Measurements from ENCODE around the gene ACADVL.
A peak's percentile ranks its signal among the peaks of the same experiment; 100 is the strongest.

The ACADVL gene

DNA sequence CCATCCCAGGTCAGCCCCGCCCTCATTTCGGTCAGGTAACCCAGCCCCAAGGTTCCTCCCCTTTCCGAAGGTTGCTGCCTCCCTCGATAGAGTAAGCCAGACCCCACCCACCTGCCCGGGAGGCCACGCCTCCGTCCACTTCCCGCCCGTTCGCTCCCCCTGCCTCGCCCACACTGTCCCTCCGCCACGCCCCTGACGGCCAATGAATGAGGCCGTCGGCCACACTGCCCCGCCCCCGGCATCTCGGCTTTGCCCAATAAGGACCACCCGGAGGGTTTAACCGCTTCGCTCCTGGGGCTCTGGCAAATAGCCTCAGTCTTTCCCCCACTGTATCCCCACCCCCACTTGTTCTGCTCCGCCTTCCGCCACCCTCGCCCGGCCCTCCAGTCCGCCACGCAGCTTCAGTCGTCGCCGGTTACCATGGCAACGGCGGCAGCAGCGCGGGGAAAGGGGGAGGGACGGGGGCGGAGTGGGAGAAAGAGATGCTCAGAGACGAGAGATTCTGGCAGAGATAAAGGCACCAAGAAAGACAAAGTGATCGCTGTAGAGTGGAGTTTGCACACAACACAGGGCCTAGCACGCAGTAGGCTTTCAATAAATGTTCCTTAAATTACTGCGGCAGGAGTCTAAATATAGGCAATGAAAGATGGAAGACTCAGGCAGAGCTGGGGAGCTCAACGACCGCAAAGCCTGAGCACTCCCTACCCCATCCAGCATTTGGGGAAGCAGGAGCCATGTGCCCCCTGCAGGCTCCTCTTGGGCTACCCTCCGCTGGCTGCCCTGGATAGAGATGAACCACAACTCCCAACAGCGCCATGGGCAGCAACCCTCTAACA, 5.2 kb upstream of the ACADVL start:
- H3F3A ChIP-seq (ENCODE audit: control insufficient read depth, insufficient read depth): peaks cover 12% of the 10 kb centered on the region
- no peaks in the 10 kb centered on the region for H3K9me2 ChIP-seq (replicated peaks; ENCODE audit: control insufficient read depth, low read length)
- no peaks in the 10 kb centered on the region for H3K36me3 ChIP-seq (ENCODE audit: control insufficient read depth, low read length)
- no peaks in the 10 kb centered on the region for H3K27me3 ChIP-seq (ENCODE audit: control insufficient read depth, low read length)
- H4K20me1 ChIP-seq (ENCODE audit: control insufficient read depth, insufficient read depth, low read depth, low read length): no peaks in the 10 kb centered on the region; the same call in 1 of the 2 replicates
- peaks cover 55% of the 10 kb centered on the region for H3K4me1 ChIP-seq (ENCODE audit: control insufficient read depth, low read length)
- H3K4me3 ChIP-seq (ENCODE audit: low read length): peak overlapping the region; percentile 73
- no peaks in the 10 kb centered on the region for H3K9me3 ChIP-seq (ENCODE audit: control insufficient read depth, insufficient read depth, low read length)
- TF ChIP-seq, protein P1, sequence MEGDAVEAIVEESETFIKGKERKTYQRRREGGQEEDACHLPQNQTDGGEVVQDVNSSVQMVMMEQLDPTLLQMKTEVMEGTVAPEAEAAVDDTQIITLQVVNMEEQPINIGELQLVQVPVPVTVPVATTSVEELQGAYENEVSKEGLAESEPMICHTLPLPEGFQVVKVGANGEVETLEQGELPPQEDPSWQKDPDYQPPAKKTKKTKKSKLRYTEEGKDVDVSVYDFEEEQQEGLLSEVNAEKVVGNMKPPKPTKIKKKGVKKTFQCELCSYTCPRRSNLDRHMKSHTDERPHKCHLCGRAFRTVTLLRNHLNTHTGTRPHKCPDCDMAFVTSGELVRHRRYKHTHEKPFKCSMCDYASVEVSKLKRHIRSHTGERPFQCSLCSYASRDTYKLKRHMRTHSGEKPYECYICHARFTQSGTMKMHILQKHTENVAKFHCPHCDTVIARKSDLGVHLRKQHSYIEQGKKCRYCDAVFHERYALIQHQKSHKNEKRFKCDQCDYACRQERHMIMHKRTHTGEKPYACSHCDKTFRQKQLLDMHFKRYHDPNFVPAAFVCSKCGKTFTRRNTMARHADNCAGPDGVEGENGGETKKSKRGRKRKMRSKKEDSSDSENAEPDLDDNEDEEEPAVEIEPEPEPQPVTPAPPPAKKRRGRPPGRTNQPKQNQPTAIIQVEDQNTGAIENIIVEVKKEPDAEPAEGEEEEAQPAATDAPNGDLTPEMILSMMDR (IDR thresholded peaks at IDR 0.05; ENCODE audit: low read depth, low read length, poor library complexity, severe bottlenecking): peak; percentile 66
- no peak for TF ChIP-seq EZH2phosphoT487 (IDR thresholded peaks at IDR 0.05; ENCODE audit: borderline replicate concordance, low read length)
- peak overlapping the region; percentile 44 for H3K27ac ChIP-seq (ENCODE audit: low read depth, low read length)
- peak overlapping the region; percentile 83 for H3K4me2 ChIP-seq (ENCODE audit: low read length)
- peaks cover 42% of the 10 kb centered on the region for H3K79me2 ChIP-seq (ENCODE audit: control insufficient read depth, low read length)

DNA sequence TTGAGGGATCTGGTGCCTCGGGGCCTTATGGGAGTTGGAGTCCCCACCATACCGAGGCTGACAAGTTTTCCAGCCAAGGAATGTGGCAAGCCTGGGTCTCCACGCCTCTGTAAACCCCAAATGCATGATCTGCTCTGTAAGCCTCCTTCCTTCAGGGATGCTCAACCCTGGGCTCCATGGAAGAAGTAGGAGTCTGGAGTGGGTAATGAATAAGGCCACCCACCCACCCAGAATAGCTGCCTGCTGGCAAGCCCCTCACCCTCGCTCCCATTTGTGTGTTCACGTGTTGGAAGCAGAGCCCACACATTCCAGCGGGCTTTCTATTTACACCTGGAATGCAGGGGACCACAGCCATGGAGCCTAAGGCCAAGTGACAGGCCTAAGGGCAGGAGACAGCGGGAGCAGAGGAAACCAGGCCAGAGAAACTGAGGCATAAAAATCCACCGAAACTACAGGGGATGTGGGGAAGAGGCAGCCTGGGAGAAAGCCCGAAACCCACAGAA, 4.6 kb upstream of the ACADVL start:
- H3K27me3 ChIP-seq (ENCODE audit: control insufficient read depth, low read length): no peaks in the 10 kb centered on the region

DNA sequence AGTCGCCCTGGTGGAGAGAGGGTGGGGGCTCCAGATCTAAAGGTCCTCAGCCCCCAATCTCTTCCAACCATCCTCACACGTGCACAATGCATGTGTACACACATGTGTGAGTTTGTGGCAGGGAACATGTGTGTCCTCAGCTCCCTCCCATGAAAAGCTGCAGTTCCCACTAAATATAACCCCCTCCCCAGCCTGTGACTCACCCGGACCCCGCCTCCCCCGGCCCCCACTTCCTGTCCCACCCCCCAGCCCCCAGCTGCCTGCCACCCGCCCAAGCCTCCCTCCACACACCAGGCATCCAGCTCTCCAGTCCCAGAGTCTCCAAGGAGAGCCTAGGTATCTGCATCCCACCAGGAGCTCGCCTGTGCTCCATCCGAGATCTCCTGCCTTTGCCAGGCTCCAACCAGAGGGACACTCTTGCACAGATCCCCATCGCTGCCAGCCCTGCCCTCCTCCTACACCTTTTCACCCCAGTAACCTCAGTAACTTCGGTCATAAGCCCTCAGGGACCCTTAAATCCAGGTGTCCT, 4.0 kb upstream of the ACADVL start:
- Histone ChIP-seq H3F3A (ENCODE audit: control insufficient read depth, insufficient read depth) (peaks cover 10% of the 10 kb centered on the region), H3K4me2 (ENCODE audit: low read length) (peak overlapping the region; percentile 82), H3K27me3 (ENCODE audit: control insufficient read depth, low read length) (no peaks in the 10 kb centered on the region), H3K9me3 (ENCODE audit: control insufficient read depth, insufficient read depth, low read length) (no peaks in the 10 kb centered on the region), H3K4me1 (ENCODE audit: control insufficient read depth, low read length) (peaks cover 61% of the 10 kb centered on the region), H4K20me1 (ENCODE audit: control insufficient read depth, insufficient read depth, low read depth, low read length) (no peaks in the 10 kb centered on the region), H3K27ac (ENCODE audit: low read depth, low read length) (peak overlapping the region; percentile 44), H3K9me2 (replicated peaks; ENCODE audit: control insufficient read depth, low read length) (no peaks in the 10 kb centered on the region), H3K4me3 (ENCODE audit: low read length) (peak overlapping the region; percentile 77), H3K79me2 (ENCODE audit: control insufficient read depth, low read length) (peaks cover 44% of the 10 kb centered on the region), H3K36me3 (ENCODE audit: control insufficient read depth, low read length) (peaks cover 2% of the 10 kb centered on the region; the same call in 1 of the 2 replicates)
- no peak for TF ChIP-seq EZH2phosphoT487 (IDR thresholded peaks at IDR 0.05; ENCODE audit: borderline replicate concordance, low read length)
- TF ChIP-seq, protein P1 (IDR thresholded peaks at IDR 0.05; ENCODE audit: low read depth, low read length, poor library complexity, severe bottlenecking): no peak

More for the DNA sequence above, 4.6 kb upstream of the ACADVL start:
- no peaks in the 10 kb centered on the region for H3K9me3 ChIP-seq (ENCODE audit: control insufficient read depth, insufficient read depth, low read length)
- H3K36me3 ChIP-seq (ENCODE audit: control insufficient read depth, low read length): no peaks in the 10 kb centered on the region
- TF ChIP-seq, protein P1 (IDR thresholded peaks at IDR 0.05; ENCODE audit: low read depth, low read length, poor library complexity, severe bottlenecking): no peak
- TF ChIP-seq EZH2phosphoT487 (IDR thresholded peaks at IDR 0.05; ENCODE audit: borderline replicate concordance, low read length): no peak
- peak overlapping the region; percentile 73 for H3K4me3 ChIP-seq (ENCODE audit: low read length)
- H4K20me1 ChIP-seq (ENCODE audit: control insufficient read depth, insufficient read depth, low read depth, low read length): no peaks in the 10 kb centered on the region; the same call in 1 of the 2 replicates
- H3F3A ChIP-seq (ENCODE audit: control insufficient read depth, insufficient read depth): peaks cover 11% of the 10 kb centered on the region
- peaks cover 56% of the 10 kb centered on the region for H3K4me1 ChIP-seq (ENCODE audit: control insufficient read depth, low read length)
- H3K79me2 ChIP-seq (ENCODE audit: control insufficient read depth, low read length): peaks cover 44% of the 10 kb centered on the region
- no peaks in the 10 kb centered on the region for H3K9me2 ChIP-seq (replicated peaks; ENCODE audit: control insufficient read depth, low read length)
- H3K4me2 ChIP-seq (ENCODE audit: low read length): peak overlapping the region; percentile 82
- peak overlapping the region; percentile 44 for H3K27ac ChIP-seq (ENCODE audit: low read depth, low read length)

Measured in DOHH2 (cell line).